Measurements from ENCODE around the gene FGFR3. TPM values are rescaled to one million over a fixed set of nuclear protein-coding genes. Genes with fewer than 3 reads are reported as not detected.

The FGFR3 gene
- polyA plus RNA-seq, 1 donor from 2014 or later, result 0.48 TPM

DNA sequence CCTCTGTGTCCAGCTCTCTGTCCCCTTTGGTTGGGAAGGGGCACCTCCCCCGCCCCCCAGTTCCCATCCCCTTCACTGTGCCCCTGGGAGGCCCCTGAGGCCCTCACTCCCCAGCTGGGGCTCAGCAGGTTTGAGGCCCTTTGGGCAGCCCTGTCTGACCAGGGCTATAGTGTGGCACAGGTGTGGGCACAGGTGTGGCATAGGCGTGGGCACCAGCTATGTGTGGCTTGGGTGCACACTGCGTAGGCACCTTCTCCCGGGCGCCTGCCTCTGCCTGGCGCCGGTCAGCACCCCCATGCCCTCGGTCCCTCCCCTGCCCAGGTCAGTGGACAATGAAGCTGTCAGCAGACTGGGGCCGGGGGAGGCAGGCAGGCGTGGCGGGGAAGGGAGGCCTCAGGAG, 7.5 kb upstream of the FGFR3 start:
- Histone ChIP-seq H3K4me2 (ENCODE audit: low read length) (no peak overlapping the region), H3K4me3 (ENCODE audit: low read length) (no peak overlapping the region), H3K36me3 (ENCODE audit: insufficient read depth, low read length) (no peaks in the 10 kb centered on the region), H4K20me1 (ENCODE audit: insufficient read depth) (no peaks in the 10 kb centered on the region), H3K9me3 (ENCODE audit: low read length) (no peaks in the 10 kb centered on the region), H3K27me3 (ENCODE audit: insufficient read depth, low read depth, low read length) (no peaks in the 10 kb centered on the region), H3K27ac (ENCODE audit: low read length) (no peak overlapping the region), H3K79me2 (replicated peaks; ENCODE audit: insufficient read depth, low read length) (no peaks in the 10 kb centered on the region), H3K9me2 (ENCODE audit: insufficient read depth, low read length) (no peaks in the 10 kb centered on the region), H3F3A (ENCODE audit: insufficient read depth, low read length, poor library complexity, severe bottlenecking) (no peaks in the 10 kb centered on the region), H2AFZ (ENCODE audit: low read depth, low read length) (no peak overlapping the region), H3K9ac (ENCODE audit: low read length) (no peak overlapping the region)
- no peak for TF ChIP-seq CTCF (IDR thresholded peaks at IDR 0.05; ENCODE audit: poor library complexity, severe bottlenecking)
- no peak for TF ChIP-seq RAD21 (conservative IDR thresholded peaks at IDR 0.05)
- TF ChIP-seq POLR2AphosphoS5 (IDR thresholded peaks at IDR 0.05), result no peak
- TF ChIP-seq TAF1 (IDR thresholded peaks at IDR 0.05; ENCODE audit: low read depth), result no peak
- no peak for TF ChIP-seq EP300 (conservative IDR thresholded peaks at IDR 0.05; ENCODE audit: poor library complexity, severe bottlenecking)
- TF ChIP-seq REST (IDR thresholded peaks at IDR 0.05; ENCODE audit: borderline replicate concordance), result no peak
- no peak for TF ChIP-seq SMC3 (conservative IDR thresholded peaks at IDR 0.05; ENCODE audit: poor library complexity)
- no peak for TF ChIP-seq MXI1 (conservative IDR thresholded peaks at IDR 0.05; ENCODE audit: poor library complexity, severe bottlenecking)
- TF ChIP-seq EZH2 (IDR thresholded peaks at IDR 0.05; ENCODE audit: borderline replicate concordance, insufficient read depth, low read length, poor library complexity, severe bottlenecking), result no peak

DNA sequence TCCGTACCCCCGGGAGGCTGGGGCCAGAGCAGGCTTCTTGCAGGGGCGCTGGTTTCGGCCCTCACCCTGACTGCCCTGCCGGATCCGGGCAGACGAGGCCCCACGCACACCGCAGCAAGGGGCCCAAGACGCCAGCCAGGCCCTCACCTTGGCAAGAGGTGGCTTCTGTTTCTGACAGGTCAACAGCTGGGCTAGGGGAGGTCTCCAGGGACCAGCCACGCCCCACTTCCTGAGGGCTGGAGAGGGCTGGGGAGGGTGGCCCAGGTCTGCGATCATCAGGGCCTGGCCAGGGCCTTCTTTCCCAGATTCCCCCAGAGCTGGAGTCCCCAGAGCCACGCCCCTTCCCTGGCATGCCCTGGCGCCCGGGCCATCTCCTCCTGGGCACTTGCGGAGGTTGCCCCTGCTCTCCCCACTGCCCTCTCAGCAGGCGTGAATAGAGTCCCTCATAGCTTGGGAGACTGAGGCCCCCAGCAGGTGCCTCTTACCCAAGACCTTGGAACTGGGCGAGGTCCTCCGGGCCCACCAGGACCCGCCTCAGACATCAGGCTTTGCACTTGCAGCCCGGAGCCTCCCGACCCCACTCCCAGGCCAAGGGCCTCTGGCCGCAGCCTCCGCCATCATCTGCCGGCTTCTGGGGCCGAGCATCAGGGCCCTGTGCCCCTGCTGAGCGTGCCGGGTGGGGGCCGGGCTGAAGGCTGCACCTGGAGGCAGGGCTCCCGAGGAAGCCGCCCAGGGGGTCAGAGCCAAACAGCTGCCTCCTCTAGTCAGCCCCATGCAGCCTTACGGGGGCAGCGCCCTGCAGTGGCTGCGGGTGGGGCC, 6.3 kb upstream of the FGFR3 start:
- H3K9me3 ChIP-seq (ENCODE audit: low read length), result no peaks in the 10 kb centered on the region
- no peaks in the 10 kb centered on the region for H3K36me3 ChIP-seq (ENCODE audit: insufficient read depth, low read length)
- H2AFZ ChIP-seq (ENCODE audit: low read depth, low read length), result no peak overlapping the region
- no peaks in the 10 kb centered on the region for H3F3A ChIP-seq (ENCODE audit: insufficient read depth, low read length, poor library complexity, severe bottlenecking)
- peaks cover 2% of the 10 kb centered on the region for H3K27me3 ChIP-seq (ENCODE audit: insufficient read depth, low read depth, low read length)
- no peak overlapping the region for H3K4me2 ChIP-seq (ENCODE audit: low read length)
- no peak for TF ChIP-seq TAF1 (IDR thresholded peaks at IDR 0.05; ENCODE audit: low read depth)
- no peak for TF ChIP-seq EZH2 (IDR thresholded peaks at IDR 0.05; ENCODE audit: borderline replicate concordance, insufficient read depth, low read length, poor library complexity, severe bottlenecking)
- no peak for TF ChIP-seq CTCF (IDR thresholded peaks at IDR 0.05; ENCODE audit: poor library complexity, severe bottlenecking)
- no peak for TF ChIP-seq POLR2AphosphoS5 (IDR thresholded peaks at IDR 0.05)
- no peak for TF ChIP-seq MXI1 (conservative IDR thresholded peaks at IDR 0.05; ENCODE audit: poor library complexity, severe bottlenecking)
- TF ChIP-seq RAD21 (conservative IDR thresholded peaks at IDR 0.05), result no peak
- TF ChIP-seq EP300 (conservative IDR thresholded peaks at IDR 0.05; ENCODE audit: poor library complexity, severe bottlenecking), result no peak
- no peak for TF ChIP-seq SMC3 (conservative IDR thresholded peaks at IDR 0.05; ENCODE audit: poor library complexity)
- no peak for TF ChIP-seq REST (IDR thresholded peaks at IDR 0.05; ENCODE audit: borderline replicate concordance)
- H3K9ac ChIP-seq (ENCODE audit: low read length), result no peak overlapping the region
- no peak overlapping the region for H3K4me3 ChIP-seq (ENCODE audit: low read length)
- H3K79me2 ChIP-seq (replicated peaks; ENCODE audit: insufficient read depth, low read length), result no peaks in the 10 kb centered on the region
- no peak overlapping the region for H3K27ac ChIP-seq (ENCODE audit: low read length)
- H3K9me2 ChIP-seq (ENCODE audit: insufficient read depth, low read length), result no peaks in the 10 kb centered on the region
- no peaks in the 10 kb centered on the region for H4K20me1 ChIP-seq (ENCODE audit: insufficient read depth)
